ENCODE results near the gene INSIG1.

Gene INSIG1

DNA sequence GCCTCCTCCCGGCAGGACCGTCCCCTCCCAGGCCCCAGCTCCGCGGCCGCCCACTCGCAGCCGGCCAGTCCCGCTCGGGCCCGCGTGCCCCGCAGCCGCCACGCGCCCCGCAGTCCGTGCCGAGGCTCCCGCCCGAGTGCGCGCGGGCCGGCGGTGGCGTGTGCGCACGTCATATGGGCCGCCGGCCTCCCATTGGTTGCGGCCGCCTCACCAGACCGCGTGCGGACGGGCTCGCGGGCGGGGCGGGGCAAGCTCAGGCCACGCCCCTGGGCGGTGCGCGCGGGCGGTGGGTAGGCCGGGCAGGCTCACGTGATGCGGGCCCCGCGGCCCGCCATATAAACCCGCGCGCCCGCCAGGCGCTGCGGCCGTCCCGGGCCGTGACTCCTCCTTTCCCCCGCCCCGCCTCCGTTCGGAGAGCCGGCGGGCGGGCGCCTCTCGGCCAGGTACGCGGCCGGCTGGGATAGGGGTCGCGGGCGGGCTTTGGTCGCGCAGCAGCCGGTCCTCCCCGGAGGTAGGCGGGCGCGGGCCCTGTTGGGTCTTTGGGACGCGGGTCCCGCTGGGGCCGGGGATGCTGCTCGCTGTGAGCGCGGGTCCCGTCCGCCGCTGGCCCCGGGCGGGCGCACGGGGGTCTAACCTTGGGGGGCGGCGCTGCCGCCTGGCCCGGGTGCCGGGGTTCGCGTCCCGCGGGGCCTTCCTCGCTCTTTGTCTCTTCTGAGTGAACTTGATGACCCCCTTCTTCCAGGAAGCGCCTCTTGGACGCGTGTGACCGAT lies at the start of gene INSIG1:
Gene INSIG1, plus strand, starts transcription at position 362 of the 771 bp plus-strand sequence. Its CDS starts 408 bp downstream, at position 770.
- DNase-seq = peak; percentile 91

DNA sequence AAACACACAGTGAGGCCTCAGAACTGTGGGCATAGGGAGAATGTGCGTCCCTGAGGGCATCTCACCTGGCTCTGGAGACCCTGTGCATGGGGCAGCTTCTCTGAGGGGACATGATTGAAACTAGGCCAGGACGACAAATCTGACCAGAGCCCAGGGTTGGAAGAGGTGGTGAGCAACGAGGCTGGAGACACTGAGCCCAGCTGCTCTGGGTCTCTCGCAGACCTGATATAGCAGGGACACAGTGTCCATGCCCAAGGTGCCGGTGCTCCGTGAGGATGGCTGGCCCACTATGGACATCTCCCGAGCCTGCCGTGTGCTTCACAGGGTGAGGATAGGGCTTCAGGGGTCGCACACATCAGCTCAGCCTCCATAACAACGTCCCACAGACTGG lies 49.3 kb upstream of the INSIG1 start:
- DNase-seq = no peak

DNA sequence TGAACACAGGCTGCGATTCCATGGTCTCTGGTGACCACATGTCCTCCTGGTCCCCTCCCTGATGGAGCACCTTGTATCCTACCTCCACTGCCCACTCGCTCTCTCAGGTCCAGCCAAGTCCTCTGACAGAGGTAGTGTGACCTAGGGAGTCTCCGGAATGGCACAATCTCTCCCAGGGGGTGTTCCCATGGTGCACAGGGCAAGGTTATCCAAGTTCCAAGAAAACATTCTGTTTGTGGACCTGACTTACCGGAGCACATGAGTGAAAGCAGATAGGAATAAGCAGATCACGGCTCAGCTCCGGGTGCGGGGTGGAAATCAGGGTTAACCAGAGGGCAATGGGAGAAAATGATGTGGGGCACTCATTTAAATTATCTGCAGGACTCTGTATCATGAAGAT lies 45.8 kb upstream of the INSIG1 start:
- DNase-seq = no peak

DNA sequence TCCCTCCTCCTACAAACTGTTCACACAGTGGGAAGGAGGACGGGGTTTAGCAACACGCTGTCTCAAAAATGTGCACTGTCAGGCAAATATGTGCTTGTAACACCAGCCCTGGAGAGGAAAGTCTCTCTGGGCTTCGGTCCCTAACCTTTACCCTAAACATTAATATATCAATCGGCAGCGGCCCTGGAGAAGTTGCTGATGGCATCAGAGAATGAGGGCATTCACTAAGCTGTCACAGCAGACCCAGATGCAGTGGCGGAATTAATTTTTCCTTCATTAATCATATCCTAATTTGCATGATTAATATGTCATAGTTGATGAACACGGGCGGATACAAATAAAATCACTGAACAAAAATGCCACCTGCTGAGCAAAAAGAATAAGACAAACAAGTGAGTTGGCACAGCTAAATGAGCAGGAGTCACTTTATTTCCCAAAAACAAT lies 45.2 kb upstream of the INSIG1 start:
- DNase-seq = no peak

DNA sequence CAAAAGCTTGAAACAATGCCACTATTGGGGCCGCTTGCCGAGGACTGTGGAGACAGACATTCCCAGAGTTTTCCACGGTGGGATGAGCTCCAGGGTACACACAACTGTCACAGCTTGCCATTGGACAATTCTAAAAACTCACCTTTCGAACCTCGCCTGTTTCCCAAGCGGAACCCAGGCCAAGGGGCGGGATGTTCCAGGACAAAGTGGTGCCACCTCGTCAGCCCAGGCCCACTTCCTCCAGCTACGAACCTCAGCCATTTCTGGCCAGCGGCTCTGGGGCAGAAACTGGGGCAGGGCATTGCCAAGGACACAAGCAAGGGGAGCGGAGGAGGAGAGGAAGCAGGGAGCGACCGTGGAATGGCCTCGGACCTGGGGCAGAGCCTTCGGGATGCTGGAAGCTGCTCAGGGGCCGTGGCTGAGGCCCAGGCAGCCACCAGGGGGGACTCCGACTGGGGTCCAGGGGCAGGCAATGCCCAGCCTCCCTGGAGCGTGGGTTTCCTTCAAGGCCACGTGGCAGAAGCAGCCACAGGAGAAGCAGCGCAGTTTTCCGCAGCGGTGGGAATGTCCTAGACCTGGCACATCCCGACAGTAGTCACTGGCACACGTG lies 44.7 kb upstream of the INSIG1 start:
- no peak for DNase-seq

DNA sequence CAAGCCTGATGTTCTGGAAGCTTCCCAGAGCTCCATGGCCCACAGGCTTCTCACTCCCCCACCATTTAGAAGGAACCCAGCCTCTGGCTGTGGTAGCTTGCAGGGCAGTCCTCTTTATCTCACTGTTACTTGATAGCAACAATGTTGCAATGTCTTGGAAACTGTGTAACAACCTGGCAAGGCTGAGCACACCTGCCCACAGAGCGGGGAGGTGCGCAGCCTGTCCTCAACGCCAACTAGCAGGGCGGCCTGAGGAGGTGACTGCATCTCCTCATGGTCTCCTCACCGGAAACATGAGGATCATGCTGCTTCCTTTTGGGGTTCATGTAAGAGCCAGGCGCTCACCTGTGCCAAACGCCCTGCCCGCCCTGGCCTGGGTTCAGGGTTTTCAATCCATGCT lies 43.7 kb upstream of the INSIG1 start:
- no peak for DNase-seq

DNA sequence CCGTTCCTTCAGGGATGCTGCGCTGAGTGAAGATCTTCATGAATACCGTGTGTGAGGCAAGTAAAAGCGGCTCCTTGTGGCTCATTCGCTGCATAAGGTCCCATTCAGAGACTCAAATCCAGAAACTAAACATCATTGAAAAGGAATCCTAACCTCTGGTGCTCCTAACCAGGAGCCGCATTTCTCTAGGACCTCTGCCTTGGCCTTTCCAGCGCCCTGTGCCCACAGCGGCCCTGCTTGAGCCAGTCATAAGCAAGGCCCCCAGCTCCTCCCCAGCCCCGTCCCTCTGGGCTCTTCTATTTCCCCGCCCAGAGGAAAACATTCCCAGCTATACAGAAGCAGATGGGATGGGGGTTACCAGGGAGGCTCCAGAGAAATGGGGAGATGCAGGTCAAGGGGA lies 42.6 kb upstream of the INSIG1 start:
- no peak for DNase-seq

DNA sequence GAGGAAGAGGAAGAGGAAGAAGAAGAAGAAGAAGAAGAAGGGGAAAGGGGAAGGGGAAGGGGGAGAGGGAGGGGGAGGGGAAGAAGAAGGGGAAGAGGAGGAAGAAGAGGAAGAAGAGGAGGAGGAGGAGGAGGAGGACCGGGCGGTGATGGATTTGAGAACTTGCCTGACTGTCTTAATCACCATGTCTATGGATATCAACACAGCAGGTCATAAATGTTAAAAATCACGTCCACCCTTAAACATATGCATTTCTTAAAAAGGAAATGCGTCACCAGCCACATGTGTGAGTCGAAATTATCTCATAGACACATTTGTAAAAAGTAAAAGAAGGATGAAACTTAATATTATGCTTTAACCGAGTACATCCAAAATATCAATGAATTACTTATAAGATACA lies 42.1 kb upstream of the INSIG1 start:
- DNase-seq = no peak

DNA sequence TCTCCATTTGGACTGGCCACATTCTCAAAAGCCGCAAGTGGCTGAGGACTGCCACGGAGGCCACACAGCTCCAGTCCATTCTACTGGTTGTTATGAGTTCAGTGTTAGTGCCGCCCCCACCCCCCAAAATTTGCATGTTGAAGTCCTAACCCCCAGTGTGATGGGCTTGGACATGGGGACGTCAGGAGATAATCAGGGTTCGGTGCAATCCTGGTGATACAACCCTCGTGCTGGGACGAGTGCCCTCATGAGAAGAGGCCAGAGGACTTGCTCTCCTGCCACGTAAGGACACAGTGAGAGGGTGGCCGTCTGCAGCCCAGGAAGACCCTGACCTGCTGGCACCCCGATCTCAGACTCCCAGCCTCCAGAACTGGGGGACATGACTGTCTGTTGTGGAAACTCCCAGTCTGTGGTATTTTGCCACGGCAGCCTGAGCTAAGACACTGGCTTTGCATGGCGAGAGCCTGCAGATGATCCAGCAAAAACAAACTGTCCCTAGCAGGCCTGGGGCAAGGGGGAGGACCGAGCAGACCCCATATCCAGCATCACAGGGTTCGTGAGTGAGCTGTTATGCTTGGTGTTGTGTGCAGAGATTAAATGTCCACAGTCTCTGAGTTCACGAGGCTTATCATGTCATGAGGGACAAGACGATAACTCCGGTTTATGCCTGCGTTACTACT lies 41.5 kb upstream of the INSIG1 start:
- DNase-seq = no peak

DNA sequence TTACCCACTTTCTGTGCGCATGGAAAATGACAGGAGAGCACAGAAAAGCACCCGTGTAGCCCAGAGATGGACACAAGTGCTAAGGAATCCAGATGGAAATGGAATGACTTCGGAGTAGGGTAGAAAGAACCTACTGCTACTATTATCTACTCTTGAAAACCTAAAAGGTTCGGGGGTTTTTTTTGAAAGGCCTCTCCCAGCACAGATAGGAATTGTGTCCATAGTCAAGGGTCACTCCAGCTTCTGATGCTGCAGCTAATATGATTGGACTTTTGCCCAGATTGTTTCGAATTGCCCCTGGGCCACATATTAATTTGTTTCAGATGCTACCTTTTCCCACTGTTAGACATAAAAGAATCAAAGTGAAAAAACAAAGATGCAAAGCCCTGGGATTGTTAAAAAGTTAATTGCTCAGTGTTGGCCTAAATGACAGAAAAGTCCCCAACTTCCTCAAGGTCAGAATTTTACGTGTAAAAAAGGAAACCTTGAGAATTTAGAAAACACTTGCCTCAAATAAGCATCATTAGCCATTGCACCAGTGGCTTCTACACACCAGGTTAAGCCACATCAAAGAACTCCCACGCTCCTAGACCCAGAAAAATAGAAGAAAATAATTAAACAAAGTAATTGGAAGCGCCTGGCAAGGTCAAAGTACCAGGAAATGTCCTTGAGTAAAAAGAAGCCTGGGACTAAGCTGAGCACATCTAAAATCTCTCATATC lies 40.8 kb upstream of the INSIG1 start:
- no peak for DNase-seq

DNA sequence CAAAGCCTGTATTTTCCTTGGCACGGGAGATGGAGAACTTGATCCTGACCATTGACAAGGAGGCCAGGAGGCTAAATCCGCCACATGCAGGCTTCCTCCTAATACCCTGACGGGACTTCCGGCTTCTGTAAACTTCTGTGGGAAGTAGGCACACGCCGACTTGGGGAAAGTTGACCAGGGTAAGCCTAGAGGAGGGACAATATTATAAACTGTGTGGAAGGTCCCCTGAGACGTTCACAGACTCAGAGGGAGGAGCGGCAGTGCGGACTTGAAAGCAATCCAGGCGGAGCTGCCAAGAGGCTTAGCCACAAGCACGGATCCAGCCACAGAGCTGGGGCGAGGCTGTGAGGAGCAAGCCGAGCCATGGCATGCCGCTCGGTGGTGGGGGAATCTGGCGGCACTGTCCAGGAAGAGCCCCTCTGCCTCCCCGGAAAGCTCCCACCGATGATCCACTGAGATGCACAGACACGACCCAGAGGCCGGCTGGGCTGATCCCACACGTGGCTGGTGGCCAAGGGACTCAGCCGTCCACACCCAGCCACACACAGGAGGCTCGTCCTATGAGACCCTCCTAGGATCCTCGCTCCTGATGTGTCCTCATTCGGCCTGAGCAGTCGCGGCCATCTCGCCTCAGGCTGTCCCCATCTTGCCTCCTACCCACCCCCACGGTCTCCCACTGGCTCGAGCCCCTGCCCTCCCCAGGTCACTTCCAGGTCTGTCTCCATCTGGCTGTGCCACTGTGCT lies 40.0 kb upstream of the INSIG1 start:
- DNase-seq = no peak

DNA sequence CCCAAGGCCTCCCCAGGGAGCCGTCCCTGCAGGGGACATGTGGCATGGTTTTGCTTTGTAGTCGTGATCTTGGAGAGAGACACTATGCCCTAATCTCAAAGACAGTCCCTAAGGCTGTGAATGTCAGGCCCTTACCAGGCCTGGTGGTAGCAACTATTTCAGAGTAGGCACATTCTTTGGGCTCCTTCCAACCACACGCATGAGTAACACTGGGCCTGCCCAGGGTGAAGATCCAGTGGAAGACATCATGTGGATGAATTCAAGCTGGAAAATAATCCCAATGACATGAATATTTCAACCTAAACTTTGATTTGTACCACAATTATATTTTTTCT lies 39.5 kb upstream of the INSIG1 start:
- no peak for DNase-seq

DNA sequence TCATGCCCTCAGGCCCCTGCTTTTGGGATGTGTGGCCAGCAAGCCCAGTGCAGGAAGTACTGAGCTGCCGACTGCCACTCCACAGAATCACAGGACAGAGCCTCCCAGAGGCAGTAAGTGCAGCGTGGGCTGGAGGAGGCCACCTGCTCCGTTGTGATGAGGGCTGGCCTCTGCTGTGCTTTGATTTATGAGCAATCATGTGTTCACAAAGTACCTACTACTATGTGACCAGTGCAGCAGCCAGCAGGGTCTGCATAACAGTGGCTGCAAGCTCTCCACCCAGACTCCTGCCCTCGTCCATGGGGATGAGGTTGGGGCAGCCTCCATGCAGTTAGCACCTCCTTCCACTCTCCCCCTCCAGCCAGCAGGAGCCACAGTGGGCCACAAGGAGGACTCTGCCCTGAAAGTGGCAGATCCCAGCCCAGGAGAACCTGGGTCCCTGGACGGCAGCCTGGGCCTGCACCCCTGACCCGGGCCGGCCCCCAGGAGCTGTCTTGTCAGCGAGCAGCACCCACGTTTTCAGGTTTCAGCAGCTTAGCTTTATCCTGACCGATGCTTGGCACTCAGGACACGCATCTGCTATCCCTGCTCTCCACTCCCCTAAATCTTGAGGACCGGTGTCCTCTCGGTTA lies 37.7 kb upstream of the INSIG1 start:
- no peak for DNase-seq

DNA sequence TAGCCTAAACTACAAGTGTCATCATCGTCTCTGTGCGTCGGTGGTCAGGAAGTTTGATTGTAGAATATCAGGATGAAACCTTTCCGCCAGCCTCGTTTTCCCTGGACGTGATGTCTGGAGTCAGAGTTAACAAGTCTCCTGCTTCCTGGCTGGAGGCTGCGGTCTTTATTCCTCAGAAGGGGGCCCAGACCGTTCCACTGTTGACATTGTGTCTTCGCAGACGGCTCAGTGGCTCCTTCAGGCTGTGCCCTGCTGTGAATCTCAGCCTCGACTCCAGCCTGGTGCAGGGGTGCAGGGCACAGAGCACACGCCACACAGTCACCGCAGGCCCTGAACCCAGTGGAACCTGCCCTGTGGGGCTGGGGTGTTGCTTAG lies 37.2 kb upstream of the INSIG1 start:
- DNase-seq = no peak

DNA sequence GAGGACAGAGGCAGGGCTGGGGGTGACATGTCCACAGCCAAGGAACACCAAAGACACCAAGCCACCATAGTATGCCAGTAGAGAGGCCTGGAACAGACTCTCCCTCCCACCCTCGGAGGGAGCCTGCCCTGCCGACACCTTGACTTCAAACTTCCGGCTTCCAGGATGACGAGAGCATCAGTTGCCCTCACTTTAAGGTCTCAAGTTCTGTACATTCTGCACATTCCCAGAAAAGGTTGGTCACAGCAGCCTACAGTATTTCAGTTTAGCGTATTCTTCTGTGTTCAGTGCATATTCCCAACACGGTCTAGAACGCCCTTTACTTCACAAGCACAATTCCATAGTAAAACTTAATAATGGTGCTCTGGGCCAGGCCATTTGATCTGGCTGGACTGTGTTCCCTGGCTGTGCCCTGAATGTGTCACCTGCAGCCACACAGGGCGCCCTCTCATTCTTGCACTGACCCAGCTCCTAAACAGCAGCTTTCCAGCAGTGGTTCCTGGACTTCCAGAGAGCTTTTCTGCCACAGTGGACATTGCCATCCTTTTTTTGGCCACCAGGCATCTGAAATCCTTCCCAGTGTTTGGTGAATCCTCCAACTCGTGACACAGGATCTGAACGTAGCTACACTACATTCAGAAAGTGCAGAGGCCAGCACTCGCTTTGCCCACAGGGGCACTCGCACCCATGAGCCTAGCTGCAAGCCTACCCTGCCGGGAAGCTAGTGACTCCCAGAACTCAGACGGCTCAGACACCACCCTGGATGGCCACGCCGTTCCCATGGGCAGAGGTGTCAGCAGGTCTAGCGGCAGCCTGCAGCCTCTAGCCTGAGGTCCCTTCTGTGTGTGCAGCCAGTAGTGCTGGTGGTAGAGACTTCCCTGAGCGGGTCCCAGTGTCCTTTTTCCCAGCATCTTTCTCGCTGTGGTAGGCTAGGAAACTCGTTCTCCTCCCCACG lies 36.4 kb upstream of the INSIG1 start:
- DNase-seq = no peak

DNA sequence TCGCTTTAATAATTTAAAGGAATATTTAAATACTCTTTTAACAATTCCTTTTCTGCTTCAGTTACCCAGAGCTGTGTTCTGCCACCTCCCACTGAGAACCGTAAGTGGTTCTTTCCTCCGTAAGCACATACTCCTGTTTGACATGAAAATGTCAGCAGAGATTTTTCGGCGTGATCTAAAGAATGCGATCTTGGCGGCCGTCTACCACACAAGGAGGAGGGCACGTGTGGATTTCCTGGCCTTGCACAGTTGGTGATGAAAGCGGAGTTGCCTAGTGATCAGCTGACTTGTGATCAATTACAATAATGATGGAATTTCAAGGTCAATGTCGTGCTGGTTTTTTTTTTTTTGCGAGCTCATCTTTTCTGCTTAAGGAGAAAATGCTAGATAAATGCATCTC lies 35.6 kb upstream of the INSIG1 start:
- DNase-seq = no peak

DNA sequence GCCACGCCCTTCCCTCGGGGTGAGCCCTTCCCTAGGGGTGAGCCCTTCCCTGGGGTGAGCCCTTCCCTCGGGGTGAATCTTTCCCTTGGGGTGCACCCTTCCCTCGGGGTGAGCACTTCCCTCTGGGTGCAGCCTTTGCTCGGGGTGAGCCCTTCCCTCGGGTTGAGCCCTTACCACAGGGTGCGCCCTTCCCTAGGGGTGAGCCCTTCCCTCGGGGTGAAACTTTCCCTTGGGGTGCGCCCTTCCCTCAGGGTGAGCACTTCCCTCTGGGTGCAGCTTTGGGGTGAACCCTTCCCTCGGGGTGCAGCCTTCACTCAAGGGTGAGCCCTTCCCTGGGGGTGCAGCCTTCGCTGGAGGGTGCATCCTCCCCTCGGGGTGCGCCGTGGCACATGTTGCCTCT lies 34.6 kb upstream of the INSIG1 start:
- DNase-seq = no peak

DNA sequence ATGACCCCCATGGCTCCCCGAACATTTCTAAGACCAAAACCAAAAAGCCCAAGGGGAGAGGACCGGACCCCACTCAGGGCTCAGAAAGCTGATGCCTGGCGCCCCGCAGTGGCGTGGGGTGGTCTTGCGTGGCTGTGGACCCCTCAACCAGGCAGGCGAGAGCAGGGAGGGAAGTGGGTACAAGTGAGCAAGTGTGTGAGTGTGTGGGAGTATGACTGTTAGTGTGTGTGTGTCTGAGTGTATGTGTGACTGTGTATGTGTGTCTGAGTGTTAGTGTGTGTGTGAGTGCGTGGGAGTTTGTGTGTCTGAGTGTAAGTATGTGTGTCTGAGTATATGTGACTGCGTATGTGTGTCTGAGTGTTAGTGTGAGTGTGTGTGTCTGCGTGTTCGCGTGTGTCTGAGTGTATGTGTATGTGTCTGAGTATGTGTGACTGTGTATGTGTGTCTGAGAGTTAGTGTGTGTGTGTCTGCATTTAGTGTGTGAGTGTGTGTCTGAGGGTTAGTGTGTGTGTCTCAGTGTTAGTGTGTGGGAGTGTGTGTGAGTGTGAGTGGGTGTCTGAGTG lies 34.0 kb upstream of the INSIG1 start:
- DNase-seq = no peak

DNA sequence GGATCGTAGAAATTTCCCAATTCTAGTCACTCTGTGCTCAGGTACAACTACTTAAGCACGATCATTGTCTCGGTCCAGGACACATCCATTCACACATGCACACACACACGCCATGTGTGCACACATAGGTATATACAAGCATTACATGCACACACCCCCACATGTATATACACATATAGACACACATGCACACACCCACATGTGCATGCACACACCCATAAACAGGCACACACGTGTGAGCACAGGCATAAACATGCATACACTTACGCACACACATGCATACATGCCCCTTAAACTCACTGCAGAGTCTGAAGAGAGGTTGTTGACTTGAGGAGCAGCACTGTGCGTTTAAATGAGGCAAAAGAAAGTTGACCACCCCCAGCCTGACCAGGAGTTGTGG lies 32.5 kb upstream of the INSIG1 start:
- no peak for DNase-seq

DNA sequence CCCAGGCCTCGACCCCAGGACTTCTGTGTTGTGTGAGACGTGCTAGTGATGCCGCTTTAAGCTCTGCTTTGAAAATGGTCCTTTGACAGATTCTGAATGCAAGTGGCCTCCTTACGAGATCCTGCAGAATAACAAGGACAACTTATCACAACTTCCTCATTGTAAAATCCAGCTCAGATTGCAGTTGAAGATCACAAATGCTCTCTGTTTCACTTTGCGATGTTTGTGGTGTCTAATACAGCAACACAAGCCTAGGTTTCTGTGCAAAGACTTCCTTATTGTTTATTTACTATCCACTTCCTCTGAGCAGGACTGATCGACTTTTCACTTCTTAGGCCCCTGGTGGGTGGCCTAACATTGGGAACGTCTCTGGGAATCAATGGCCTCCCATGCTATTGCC lies 31.7 kb upstream of the INSIG1 start:
- DNase-seq = no peak

DNA sequence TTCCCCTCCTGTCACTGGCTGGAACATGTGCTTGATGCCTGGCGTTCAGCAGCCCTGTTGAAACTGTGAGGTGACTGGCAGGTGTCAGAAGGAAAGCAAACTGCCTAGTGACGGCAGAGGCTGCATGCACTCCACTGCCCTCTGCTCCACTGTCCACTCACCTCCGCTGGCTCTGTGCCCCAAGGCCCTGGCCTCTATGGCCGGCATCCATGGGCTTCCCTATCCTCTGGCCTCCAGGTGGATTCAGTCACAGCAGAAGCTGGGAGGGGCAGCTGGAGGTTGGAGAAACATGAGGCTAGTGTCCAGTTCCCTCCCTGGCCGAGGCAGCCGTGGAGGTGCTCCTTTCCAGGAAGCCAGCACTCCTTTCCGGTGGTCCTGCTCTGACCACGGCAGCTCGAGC lies 31.2 kb upstream of the INSIG1 start:
- no peak for DNase-seq
